ENCODE data around the gene SLC7A1.

Gene SLC7A1

DNA sequence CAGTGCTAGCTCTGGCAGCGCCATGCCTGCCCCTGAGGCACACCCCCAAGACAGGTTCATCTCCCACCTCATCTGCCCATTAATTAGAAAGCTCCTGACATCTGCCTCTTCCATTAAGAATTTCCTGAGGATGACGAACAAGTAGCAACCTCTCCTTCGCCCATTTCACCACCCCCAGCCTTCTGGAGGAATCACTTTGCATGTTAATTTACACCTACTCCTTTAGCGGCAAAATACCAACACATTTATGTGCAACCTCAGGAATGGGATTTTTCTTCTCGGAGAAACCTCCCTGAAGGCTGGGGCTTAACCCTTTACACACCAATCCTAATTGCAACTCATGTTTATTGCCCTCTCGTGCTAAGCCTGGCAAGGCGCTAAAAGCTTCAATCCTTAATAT is 13.8 kb downstream of the SLC7A1 start:
- no peaks in the 10 kb centered on the region for H3F3A ChIP-seq (ENCODE audit: insufficient read depth)
- H3K9me2 ChIP-seq (replicated peaks; ENCODE audit: insufficient read depth, low read length) = no peaks in the 10 kb centered on the region
- H2AFZ ChIP-seq (ENCODE audit: low read depth, low read length, severe bottlenecking) = no peak overlapping the region
- TF ChIP-seq EZH2phosphoT487 (conservative IDR thresholded peaks at IDR 0.05; ENCODE audit: low read length) = no peak
- TF ChIP-seq, protein P1, sequence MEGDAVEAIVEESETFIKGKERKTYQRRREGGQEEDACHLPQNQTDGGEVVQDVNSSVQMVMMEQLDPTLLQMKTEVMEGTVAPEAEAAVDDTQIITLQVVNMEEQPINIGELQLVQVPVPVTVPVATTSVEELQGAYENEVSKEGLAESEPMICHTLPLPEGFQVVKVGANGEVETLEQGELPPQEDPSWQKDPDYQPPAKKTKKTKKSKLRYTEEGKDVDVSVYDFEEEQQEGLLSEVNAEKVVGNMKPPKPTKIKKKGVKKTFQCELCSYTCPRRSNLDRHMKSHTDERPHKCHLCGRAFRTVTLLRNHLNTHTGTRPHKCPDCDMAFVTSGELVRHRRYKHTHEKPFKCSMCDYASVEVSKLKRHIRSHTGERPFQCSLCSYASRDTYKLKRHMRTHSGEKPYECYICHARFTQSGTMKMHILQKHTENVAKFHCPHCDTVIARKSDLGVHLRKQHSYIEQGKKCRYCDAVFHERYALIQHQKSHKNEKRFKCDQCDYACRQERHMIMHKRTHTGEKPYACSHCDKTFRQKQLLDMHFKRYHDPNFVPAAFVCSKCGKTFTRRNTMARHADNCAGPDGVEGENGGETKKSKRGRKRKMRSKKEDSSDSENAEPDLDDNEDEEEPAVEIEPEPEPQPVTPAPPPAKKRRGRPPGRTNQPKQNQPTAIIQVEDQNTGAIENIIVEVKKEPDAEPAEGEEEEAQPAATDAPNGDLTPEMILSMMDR (IDR thresholded peaks at IDR 0.05; ENCODE audit: insufficient read depth, low read length, poor library complexity, severe bottlenecking) = no peak
- no peaks in the 10 kb centered on the region for H3K27me3 ChIP-seq (ENCODE audit: low read length)
- H3K9ac ChIP-seq (ENCODE audit: low read length) = no peak overlapping the region
- H3K4me2 ChIP-seq (ENCODE audit: low read depth, low read length, poor library complexity, severe bottlenecking) = no peak overlapping the region
- no peak overlapping the region for H3K27ac ChIP-seq (ENCODE audit: low read depth, low read length)
- peaks cover 71% of the 10 kb centered on the region for H4K20me1 ChIP-seq (ENCODE audit: low read depth, low read length)
- H3K4me3 ChIP-seq (ENCODE audit: insufficient read depth, low read length, poor library complexity, severe bottlenecking) = no peak overlapping the region
- peaks cover 100% of the 10 kb centered on the region for H3K79me2 ChIP-seq (ENCODE audit: insufficient read depth, low read length)
- no peaks in the 10 kb centered on the region for H3K9me3 ChIP-seq (ENCODE audit: insufficient read depth, low read length)
- H3K36me3 ChIP-seq (ENCODE audit: low read length) = peaks cover 8% of the 10 kb centered on the region; the same call in 1 of the 2 replicates

DNA sequence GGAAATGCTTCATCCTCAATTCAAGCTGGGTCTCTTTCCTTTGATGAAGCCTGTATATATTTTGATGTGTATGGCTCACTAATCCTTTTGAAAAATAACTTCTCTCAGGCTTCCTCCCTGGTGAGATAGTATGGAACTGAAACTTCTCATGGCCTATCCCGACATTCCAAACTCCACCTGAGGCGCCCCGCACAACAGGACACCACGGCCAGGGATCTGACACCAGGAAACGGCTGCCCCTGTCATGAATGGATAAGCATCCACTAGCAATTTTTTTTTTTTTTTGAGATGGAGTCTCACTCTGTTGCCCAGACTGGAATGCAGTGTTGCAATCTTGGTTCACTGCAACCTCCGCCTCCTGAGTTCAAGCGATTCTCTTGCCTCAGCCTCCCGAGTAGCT is 16.4 kb downstream of the SLC7A1 start:
- Histone ChIP-seq H3K4me3 (ENCODE audit: insufficient read depth, low read length, poor library complexity, severe bottlenecking) (no peak overlapping the region), H3K9me2 (replicated peaks; ENCODE audit: insufficient read depth, low read length) (no peaks in the 10 kb centered on the region), H3K27me3 (ENCODE audit: low read length) (no peaks in the 10 kb centered on the region), H3K9ac (ENCODE audit: low read length) (no peak overlapping the region), H4K20me1 (ENCODE audit: low read depth, low read length) (peaks cover 56% of the 10 kb centered on the region), H3K79me2 (ENCODE audit: insufficient read depth, low read length) (peaks cover 100% of the 10 kb centered on the region), H3K4me2 (ENCODE audit: low read depth, low read length, poor library complexity, severe bottlenecking) (no peak overlapping the region), H3K9me3 (ENCODE audit: insufficient read depth, low read length) (no peaks in the 10 kb centered on the region), H2AFZ (ENCODE audit: low read depth, low read length, severe bottlenecking) (no peak overlapping the region), H3K36me3 (ENCODE audit: low read length) (no peaks in the 10 kb centered on the region), H3F3A (ENCODE audit: insufficient read depth) (0 out of 2 replicates have a peak, but pooled peaks cover 4% of the 10 kb centered on the region), H3K27ac (ENCODE audit: low read depth, low read length) (no peak overlapping the region)
- no peak for TF ChIP-seq EZH2phosphoT487 (conservative IDR thresholded peaks at IDR 0.05; ENCODE audit: low read length)
- TF ChIP-seq, protein P1 (IDR thresholded peaks at IDR 0.05; ENCODE audit: insufficient read depth, low read length, poor library complexity, severe bottlenecking) = no peak

DNA sequence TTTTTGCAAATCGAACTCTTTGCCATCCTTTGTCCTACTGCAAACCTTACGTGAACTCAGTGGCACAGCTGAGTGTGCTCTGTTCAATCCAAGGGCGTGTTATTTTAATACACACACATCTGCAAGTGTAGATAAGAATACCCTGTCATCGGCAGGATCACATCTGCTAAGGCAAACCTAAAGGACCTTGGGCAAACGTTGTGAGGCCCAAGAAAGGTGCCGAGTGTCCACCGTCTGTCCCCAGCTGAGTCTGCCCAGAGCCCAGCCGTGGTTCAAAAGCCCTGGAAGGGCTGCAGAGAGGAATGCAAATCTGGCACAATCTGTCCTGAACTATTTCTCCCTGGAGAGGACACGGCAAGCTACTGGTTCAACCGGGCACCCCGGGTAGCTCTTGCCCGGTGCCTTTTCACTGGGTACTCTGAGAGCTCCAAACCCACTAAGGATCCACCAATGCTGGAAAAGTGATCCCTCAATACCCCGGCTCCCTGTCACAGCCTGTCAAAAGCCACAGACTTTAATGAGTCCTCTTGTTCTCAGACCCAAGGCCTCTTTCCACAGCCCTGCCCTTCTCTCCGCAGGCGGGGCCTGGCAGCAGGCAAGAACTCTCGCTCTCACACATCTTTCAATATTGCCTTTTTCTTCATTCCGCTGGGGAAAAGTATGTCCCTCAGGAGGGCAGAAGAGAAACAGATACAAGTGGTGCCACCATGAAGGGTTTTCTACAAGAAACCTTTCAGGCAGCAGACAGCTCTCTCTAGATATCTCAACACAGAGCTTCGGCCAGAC is 17.0 kb downstream of the SLC7A1 start:
- Histone ChIP-seq H3K79me2 (ENCODE audit: insufficient read depth, low read length) (peaks cover 100% of the 10 kb centered on the region), H3K4me3 (ENCODE audit: insufficient read depth, low read length, poor library complexity, severe bottlenecking) (no peak overlapping the region), H3K4me2 (ENCODE audit: low read depth, low read length, poor library complexity, severe bottlenecking) (no peak overlapping the region), H3K9me2 (replicated peaks; ENCODE audit: insufficient read depth, low read length) (no peaks in the 10 kb centered on the region), H2AFZ (ENCODE audit: low read depth, low read length, severe bottlenecking) (no peak overlapping the region), H4K20me1 (ENCODE audit: low read depth, low read length) (peaks cover 55% of the 10 kb centered on the region), H3K36me3 (ENCODE audit: low read length) (no peaks in the 10 kb centered on the region), H3F3A (ENCODE audit: insufficient read depth) (0 out of 2 replicates have a peak, but pooled peaks cover 4% of the 10 kb centered on the region), H3K9ac (ENCODE audit: low read length) (no peak overlapping the region), H3K27ac (ENCODE audit: low read depth, low read length) (no peak overlapping the region), H3K27me3 (ENCODE audit: low read length) (no peaks in the 10 kb centered on the region), H3K9me3 (ENCODE audit: insufficient read depth, low read length) (no peaks in the 10 kb centered on the region)
- TF ChIP-seq, protein P1 (IDR thresholded peaks at IDR 0.05; ENCODE audit: insufficient read depth, low read length, poor library complexity, severe bottlenecking) = no peak
- TF ChIP-seq EZH2phosphoT487 (conservative IDR thresholded peaks at IDR 0.05; ENCODE audit: low read length) = no peak
